Kidney (tissue), 14 donors: ENCODE results near the gene WWP2. TPM values are rescaled to one million over a fixed set of nuclear protein-coding genes. Genes with fewer than 3 reads are reported as not detected.

Experiments used
- DNase-seq, 5 donors: peaks; one replicate each; pipeline ENCODE4 v3.0.0-alpha.2; 2013 to 2020
- FAIRE-seq: peaks from 2 replicates; lab custom pipeline; 2012; peaks lifted over from hg19 to GRCh38; lab: Jason Lieb, UNC
- H3K27ac ChIP-seq, 2 donors: one replicate each; pipeline ENCODE4 v1.7.0; 2013; ENCODE audit warnings: low read depth in 2 of 2, low read length in 2 of 2, inconsistent platforms in 1 of 2
- H3K27me3 ChIP-seq: one replicate; pipeline ENCODE4 v1.7.1; 2013; ENCODE audit warnings: low read length, inconsistent platforms; ENCODE audit not compliant: control insufficient read depth, insufficient read depth
- H3K36me3 ChIP-seq, 3 donors: one replicate each; pipeline versions ENCODE4 v1.7.0 to v1.7.1; 2013; ENCODE audit warnings: low read length in 3 of 3, control low read depth in 1 of 3, inconsistent platforms in 1 of 3; ENCODE audit not compliant: insufficient read depth in 3 of 3, control insufficient read depth in 2 of 3
- H3K4me1 ChIP-seq, 3 donors: one replicate each; pipeline versions ENCODE4 v1.7.0 to v1.7.1; 2013; ENCODE audit warnings: low read length in 3 of 3, inconsistent platforms in 1 of 3, low read depth in 1 of 3; ENCODE audit not compliant: control insufficient read depth in 2 of 3, insufficient read depth in 2 of 3
- H3K4me3 ChIP-seq, 3 donors: one replicate each; pipeline versions ENCODE4 v1.7.0 to v1.8.1; 2013; ENCODE audit warnings: low read length in 3 of 3, control low read depth in 1 of 3, inconsistent platforms in 1 of 3
- H3K9ac ChIP-seq, 3 donors: one replicate each; pipeline versions ENCODE4 v1.7.0 to v1.7.1; 2013; ENCODE audit warnings: low read length in 3 of 3, control low read depth in 1 of 3, inconsistent platforms in 1 of 3
- H3K9me3 ChIP-seq, 3 donors: one replicate each; pipeline versions ENCODE4 v1.7.0 to v1.7.1; 2013; ENCODE audit warnings: low read length in 3 of 3, control low read depth in 1 of 3, inconsistent platforms in 1 of 3; ENCODE audit not compliant: control insufficient read depth in 2 of 3, insufficient read depth in 1 of 3
- intact Hi-C: fragments of 100-400 bp; cut with DNase I; formaldehyde crosslinking; loops from one replicate; pipeline ENCODE4 v1.11.1; 2022
- polyA plus RNA-seq: library from polyadenylated mRNA; stranded (reverse); fragments of 350-450 nt; fragmentation: Illumina TruSeq; extraction: RNeasy Lipid Tissue Mini Kit (QIAGEN cat#74804); gene quantifications from one replicate; pipeline ENCODE4 v1.2.3, GENCODE V29; 2014; ENCODE audit warnings: low read depth, low replicate concordance; ENCODE audit not compliant: insufficient read depth
- total RNA-seq: library from RNA; stranded (reverse); fragmentation: NEBNext Ultra II Directional; extraction: Animal tissue kit (Norgen Biotek cat#: 25700); gene quantifications from one replicate; pipeline ENCODE4 v1.2.1, GENCODE V29; 2021
- TF ChIP-seq, protein P1 (sequence below): IDR thresholded peaks from 3 replicates; pipeline ENCODE4 v1.5.1; 2012; ENCODE audit warnings: mild to moderate bottlenecking, moderate library complexity, borderline replicate concordance; ENCODE audit not compliant: insufficient read depth; ENCODE audit errors: extremely low read depth
- donor health status: control.
- donor health status: control.
- donor health status: control.
- donor health status: control.
- donor health status: control.
- donor health status: DM: yes; HTN: yes; CAD: no.
- donor health status: Normal renal cell carcinoma (clear cell type).

The WWP2 gene
- total and polyA plus RNA-seq, 2 donors from 2014 or later: 30.0 to 128 TPM

DNA sequence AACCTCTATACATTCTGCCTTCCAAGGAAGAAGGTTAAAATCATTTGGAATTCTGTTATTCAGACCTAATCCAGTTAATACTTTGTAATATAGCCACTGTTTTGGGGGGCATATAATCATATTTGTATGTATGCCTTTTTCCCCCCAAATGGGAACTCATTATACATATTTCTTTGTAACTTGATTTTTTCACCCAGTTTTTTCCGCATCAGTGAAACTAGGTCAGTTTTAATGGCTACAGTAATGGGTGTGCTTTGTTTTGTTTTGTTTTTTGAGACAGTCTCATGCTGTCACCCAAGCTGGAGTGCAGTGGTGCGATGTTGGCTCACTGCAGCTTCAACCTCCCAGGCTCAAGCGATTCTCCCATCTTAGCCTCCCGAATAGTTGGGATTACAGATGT lies 54.9 kb downstream of the WWP2 start:
- no peak for FAIRE-seq
- H3K27ac ChIP-seq: no peak overlapping the region
- intact Hi-C loops: no loop called here
- H3K36me3 ChIP-seq: peaks cover 0 to 12% (median 0%) of the 10 kb centered on the region in 3 donors
- no peaks in the 10 kb centered on the region for H3K4me1 ChIP-seq
- no peak overlapping the region for H3K4me3 ChIP-seq
- no peak for DNase-seq
- TF ChIP-seq, protein P1, sequence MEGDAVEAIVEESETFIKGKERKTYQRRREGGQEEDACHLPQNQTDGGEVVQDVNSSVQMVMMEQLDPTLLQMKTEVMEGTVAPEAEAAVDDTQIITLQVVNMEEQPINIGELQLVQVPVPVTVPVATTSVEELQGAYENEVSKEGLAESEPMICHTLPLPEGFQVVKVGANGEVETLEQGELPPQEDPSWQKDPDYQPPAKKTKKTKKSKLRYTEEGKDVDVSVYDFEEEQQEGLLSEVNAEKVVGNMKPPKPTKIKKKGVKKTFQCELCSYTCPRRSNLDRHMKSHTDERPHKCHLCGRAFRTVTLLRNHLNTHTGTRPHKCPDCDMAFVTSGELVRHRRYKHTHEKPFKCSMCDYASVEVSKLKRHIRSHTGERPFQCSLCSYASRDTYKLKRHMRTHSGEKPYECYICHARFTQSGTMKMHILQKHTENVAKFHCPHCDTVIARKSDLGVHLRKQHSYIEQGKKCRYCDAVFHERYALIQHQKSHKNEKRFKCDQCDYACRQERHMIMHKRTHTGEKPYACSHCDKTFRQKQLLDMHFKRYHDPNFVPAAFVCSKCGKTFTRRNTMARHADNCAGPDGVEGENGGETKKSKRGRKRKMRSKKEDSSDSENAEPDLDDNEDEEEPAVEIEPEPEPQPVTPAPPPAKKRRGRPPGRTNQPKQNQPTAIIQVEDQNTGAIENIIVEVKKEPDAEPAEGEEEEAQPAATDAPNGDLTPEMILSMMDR: no peak
- H3K27me3 ChIP-seq: no peaks in the 10 kb centered on the region
- H3K9me3 ChIP-seq: no peaks in the 10 kb centered on the region
- H3K9ac ChIP-seq: no peak overlapping the region

DNA sequence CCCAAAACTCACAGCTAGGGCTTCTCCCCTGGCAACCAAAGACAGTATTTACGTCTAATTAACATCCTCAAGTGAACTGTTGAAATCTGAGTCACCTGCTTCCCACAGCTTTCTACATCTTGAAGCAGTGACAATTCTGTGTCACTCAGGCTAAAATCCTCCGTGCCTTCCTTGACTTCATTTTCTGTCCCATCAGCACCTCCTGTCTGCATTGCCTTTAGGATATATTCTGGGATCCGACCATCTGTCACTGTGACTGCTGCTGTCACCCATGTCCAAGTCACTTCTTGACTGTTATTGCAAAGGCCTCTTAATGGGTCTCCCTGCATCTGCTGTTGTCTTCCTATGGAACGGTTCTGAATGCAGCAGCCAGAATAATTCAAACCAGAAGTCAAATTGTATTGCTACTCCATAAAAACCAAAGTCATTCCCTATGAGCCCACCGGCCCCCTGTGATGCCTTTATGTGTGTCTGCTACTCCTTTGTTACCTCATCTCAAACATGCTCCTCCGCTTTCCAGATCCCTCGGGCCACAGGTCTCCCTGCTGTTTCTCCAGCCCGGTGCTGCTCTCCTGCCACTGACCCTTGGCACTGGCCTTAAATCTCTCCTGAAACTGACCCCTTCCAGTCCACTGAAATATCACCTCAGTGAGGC lies 56.9 kb downstream of the WWP2 start:
- no peak overlapping the region for H3K27ac ChIP-seq
- FAIRE-seq (no peak), DNase-seq (peak in 1 of 5 donors; percentile 18)
- intact Hi-C loops: no loop called here
- H3K9ac ChIP-seq: no peak overlapping the region
- H3K9me3 ChIP-seq: no peaks in the 10 kb centered on the region
- no peaks in the 10 kb centered on the region for H3K27me3 ChIP-seq
- peaks cover 0 to 3% (median 0%) of the 10 kb centered on the region in 3 donors for H3K4me1 ChIP-seq
- H3K4me3 ChIP-seq: no peak overlapping the region
- TF ChIP-seq, protein P1: no peak
- H3K36me3 ChIP-seq: peaks cover 0 to 5% (median 0%) of the 10 kb centered on the region in 3 donors

DNA sequence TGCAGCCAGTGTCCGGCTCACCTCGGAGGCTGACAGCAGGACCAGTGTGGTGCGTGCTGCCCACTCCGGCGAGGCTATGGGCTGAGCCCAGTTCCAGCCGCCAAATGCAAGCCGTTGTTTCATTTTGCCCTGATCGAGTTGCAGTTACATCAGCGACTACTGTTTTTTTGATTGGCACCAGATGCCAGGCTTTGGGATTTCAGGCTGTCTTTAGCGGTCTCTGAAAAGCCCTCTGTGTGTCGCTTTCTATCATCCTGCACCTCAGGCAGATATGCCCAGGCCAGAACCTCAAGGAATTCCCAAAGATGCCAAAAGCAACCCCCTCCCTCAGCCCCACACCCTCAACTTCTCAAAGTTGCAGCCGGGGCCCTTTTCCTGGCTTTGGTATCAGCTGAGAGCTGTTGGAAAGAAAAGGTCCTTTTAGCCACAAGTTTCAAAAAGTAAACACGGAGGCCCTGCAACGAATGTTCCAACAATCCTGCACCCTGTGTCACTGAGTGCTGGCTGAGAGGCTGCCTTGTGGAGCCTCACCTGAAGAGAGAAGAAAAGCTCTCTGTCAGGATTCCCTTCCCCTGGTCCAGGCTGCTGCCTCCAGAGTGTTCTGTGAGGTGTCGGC lies 58.9 kb downstream of the WWP2 start:
- intact Hi-C loops: no loop called here
- TF ChIP-seq, protein P1: no peak
- Histone ChIP-seq H3K9ac (no peak overlapping the region), H3K9me3 (no peaks in the 10 kb centered on the region), H3K4me1 (peaks cover 0 to 5% (median 0%) of the 10 kb centered on the region in 3 donors), H3K4me3 (no peak overlapping the region), H3K27ac (no peak overlapping the region), H3K36me3 (peaks cover 0 to 3% (median 0%) of the 10 kb centered on the region in 3 donors), H3K27me3 (no peaks in the 10 kb centered on the region)
- FAIRE-seq (no peak), DNase-seq (peak in 2 of 5 donors; percentile 29 to 53)
